H9 (cell line): Measurements from ENCODE around the gene NEBL. TPM values are rescaled to one million over a fixed set of nuclear protein-coding genes. Genes with fewer than 3 reads are reported as not detected.

Experiments
- DNase-seq: peaks from one replicate; pipeline ENCODE4 v3.0.0-alpha.2; 2017
- H2AFZ ChIP-seq: one replicate; pipeline ENCODE4 v1.6.1; 2013; ENCODE audit warnings: mild to moderate bottlenecking, low read length, control low read depth, moderate library complexity
- H2AK5ac ChIP-seq: 2 replicates; pipeline ENCODE4 v1.6.1; 2013; ENCODE audit warnings: low read length, control low read depth, mixed read lengths; ENCODE audit not compliant: insufficient read length
- H2BK120ac ChIP-seq: one replicate; pipeline ENCODE4 v1.6.1; 2013; ENCODE audit warnings: low read depth, mild to moderate bottlenecking, low read length, control low read depth, inconsistent platforms; ENCODE audit not compliant: poor library complexity, severe bottlenecking
- H2BK12ac ChIP-seq: 2 replicates; pipeline ENCODE4 v1.6.1; 2013; ENCODE audit warnings: low read length, control low read depth, mixed read lengths, low read depth; ENCODE audit not compliant: insufficient read length
- H2BK15ac ChIP-seq: 2 replicates; pipeline ENCODE4 v1.6.1; 2013; ENCODE audit warnings: low read depth, low read length, control low read depth
- H2BK20ac ChIP-seq: one replicate; pipeline ENCODE4 v1.6.1; 2013; ENCODE audit warnings: low read depth, mild to moderate bottlenecking, low read length, control low read depth, inconsistent platforms; ENCODE audit not compliant: poor library complexity, severe bottlenecking
- H2BK5ac ChIP-seq: 2 replicates; pipeline ENCODE4 v1.6.1; 2013; ENCODE audit warnings: low read length, control low read depth, mixed read lengths; ENCODE audit not compliant: insufficient read length
- H3K14ac ChIP-seq: 2 replicates; pipeline ENCODE4 v1.6.1; 2013; ENCODE audit warnings: low read length, control low read depth; ENCODE audit not compliant: insufficient read depth
- H3K18ac ChIP-seq: 2 replicates; pipeline ENCODE4 v1.6.1; 2013; ENCODE audit warnings: low read depth, mild to moderate bottlenecking, mixed read lengths, low read length, control low read depth; ENCODE audit not compliant: insufficient read length
- H3K23ac ChIP-seq: 2 replicates; pipeline ENCODE4 v1.6.1; 2013; ENCODE audit warnings: low read length, control low read depth, mixed read lengths, low read depth; ENCODE audit not compliant: insufficient read length
- H3K23me2 ChIP-seq: 2 replicates; pipeline ENCODE4 v1.6.1; 2013; ENCODE audit warnings: low read depth, mild to moderate bottlenecking, mixed read lengths, low read length, control low read depth; ENCODE audit not compliant: insufficient read length, poor library complexity, severe bottlenecking
- H3K27ac ChIP-seq: 2 replicates; pipeline ENCODE4 v1.5.1; 2013; ENCODE audit warnings: low read length, control low read depth, mixed read lengths, low read depth; ENCODE audit not compliant: insufficient read length
- H3K27me3 ChIP-seq: 2 replicates; pipeline ENCODE4 v1.6.1; 2013; ENCODE audit warnings: low read length, control low read depth, inconsistent platforms; ENCODE audit not compliant: insufficient read depth
- H3K4ac ChIP-seq: 2 replicates; pipeline ENCODE4 v1.6.1; 2013; ENCODE audit warnings: low read depth, mild to moderate bottlenecking, control low read depth, inconsistent platforms, low read length, moderate library complexity
- H3K4me1 ChIP-seq: 2 replicates; pipeline ENCODE4 v1.6.1; 2013; ENCODE audit warnings: low read length, control low read depth, inconsistent platforms; ENCODE audit not compliant: insufficient read depth
- H3K4me2 ChIP-seq: 2 replicates; pipeline ENCODE4 v1.6.1; 2013; ENCODE audit warnings: low read length, control low read depth, mixed read lengths; ENCODE audit not compliant: insufficient read length, insufficient read depth
- H3K56ac ChIP-seq: 2 replicates; pipeline ENCODE4 v1.6.1; 2013; ENCODE audit warnings: low read depth, mild to moderate bottlenecking, mixed read lengths, low read length, control low read depth; ENCODE audit not compliant: insufficient read length
- H3K79me1 ChIP-seq: 2 replicates; pipeline ENCODE4 v1.6.1; 2013; ENCODE audit warnings: low read depth, mild to moderate bottlenecking, moderate library complexity, low read length, control low read depth, inconsistent platforms; ENCODE audit not compliant: insufficient read depth, poor library complexity, severe bottlenecking
- H3K79me2 ChIP-seq: 2 replicates; pipeline ENCODE4 v1.6.1; 2013; ENCODE audit warnings: low read length, control low read depth, inconsistent platforms; ENCODE audit not compliant: insufficient read depth
- H3K9ac ChIP-seq: 2 replicates; pipeline ENCODE4 v1.6.1; 2013; ENCODE audit warnings: low read length, control low read depth, mixed read lengths; ENCODE audit not compliant: insufficient read length; ENCODE audit errors: extremely low read depth
- H3K9me3 ChIP-seq: one replicate; pipeline ENCODE4 v1.6.1; 2013; ENCODE audit warnings: low read depth, low read length, inconsistent platforms; ENCODE audit not compliant: control insufficient read depth
- H3T11ph ChIP-seq: one replicate; pipeline ENCODE4 v1.6.1; 2013; ENCODE audit warnings: mild to moderate bottlenecking, low read length, control low read depth, inconsistent platforms
- H4K20me1 ChIP-seq: one replicate; pipeline ENCODE4 v1.6.1; 2013; ENCODE audit not compliant: control insufficient read depth, insufficient read length, insufficient read depth
- H4K5ac ChIP-seq: 2 replicates; pipeline ENCODE4 v1.6.1; 2013; ENCODE audit warnings: low read depth, mild to moderate bottlenecking, mixed read lengths, low read length, control low read depth; ENCODE audit not compliant: insufficient read length
- H4K8ac ChIP-seq: replicated peaks from 2 replicates; pipeline ENCODE4 v1.6.1; 2013; ENCODE audit warnings: low read length, control low read depth, mixed read lengths, low read depth; ENCODE audit not compliant: insufficient read length
- H4K91ac ChIP-seq: 2 replicates; pipeline ENCODE4 v1.6.1; 2013; ENCODE audit warnings: low read depth, mild to moderate bottlenecking, moderate library complexity, mixed read lengths, low read length, control low read depth; ENCODE audit not compliant: insufficient read length
- H3K27ac Mint-ChIP-seq, 3 experiments: 2 replicates in 2 of 3; 3 replicates in 1 of 3; pipeline ENCODE4 v1.8.0; 2020 to 2021; ENCODE audit warnings: mixed read lengths in 3 of 3, mild to moderate bottlenecking in 1 of 3, moderate library complexity in 1 of 3
- H3K27me3 Mint-ChIP-seq: 2 replicates; pipeline ENCODE4 v1.8.0; 2021; ENCODE audit warnings: low read depth, mild to moderate bottlenecking, moderate library complexity, mixed read lengths
- H3K36me3 Mint-ChIP-seq, 3 experiments: 2 replicates in 2 of 3; 3 replicates in 1 of 3; pipeline ENCODE4 v1.8.0; 2020 to 2021; ENCODE audit warnings: low read depth in 3 of 3, mixed read lengths in 3 of 3; ENCODE audit not compliant: insufficient read depth in 1 of 3
- H3K4me1 Mint-ChIP-seq, 2 experiments: 2 replicates each; pipeline ENCODE4 v1.8.0; 2020; ENCODE audit warnings: mixed read lengths in 2 of 2
- H3K4me3 Mint-ChIP-seq, 2 experiments: 2 replicates in 1 of 2; 3 replicates in 1 of 2; pipeline ENCODE4 v1.8.0; 2020 to 2021; ENCODE audit warnings: mild to moderate bottlenecking in 2 of 2, mixed read lengths in 2 of 2, moderate library complexity in 1 of 2
- H3K9me3 Mint-ChIP-seq, 2 experiments: 2 replicates in 1 of 2; 3 replicates in 1 of 2; pipeline ENCODE4 v1.8.0; 2020; ENCODE audit warnings: mild to moderate bottlenecking in 2 of 2, mixed read lengths in 2 of 2, moderate library complexity in 1 of 2
- WGBS: extraction: QIAGEN DNeasy Blood & Tissue Kit; methylation state at CpG from one replicate; pipeline ENCODE4 v1.1.7; 2013; ENCODE audit warnings: missing lambda C conversion rate, low lambda C conversion rate, mixed read lengths; ENCODE audit not compliant: insufficient read length; ENCODE audit errors: extremely low coverage; 5-methylcytosine and 5-hydroxymethylcytosine counted together
- total RNA-seq: library from RNA; stranded (reverse); gene quantifications from 2 replicates; pipeline ENCODE4 v1.2.1, GENCODE V29; 2021
- TF ChIP-seq, protein P1 (sequence below): fragments of 200-600 bp; sonication (generic); conservative IDR thresholded peaks from 3 replicates; pipeline ENCODE4 v1.8.0; 2021; ENCODE audit warnings: antibody characterized with exemption, mild to moderate bottlenecking

The NEBL gene
- total RNA-seq, 1 experiment from 2014 or later, result 20.9 TPM

DNA sequence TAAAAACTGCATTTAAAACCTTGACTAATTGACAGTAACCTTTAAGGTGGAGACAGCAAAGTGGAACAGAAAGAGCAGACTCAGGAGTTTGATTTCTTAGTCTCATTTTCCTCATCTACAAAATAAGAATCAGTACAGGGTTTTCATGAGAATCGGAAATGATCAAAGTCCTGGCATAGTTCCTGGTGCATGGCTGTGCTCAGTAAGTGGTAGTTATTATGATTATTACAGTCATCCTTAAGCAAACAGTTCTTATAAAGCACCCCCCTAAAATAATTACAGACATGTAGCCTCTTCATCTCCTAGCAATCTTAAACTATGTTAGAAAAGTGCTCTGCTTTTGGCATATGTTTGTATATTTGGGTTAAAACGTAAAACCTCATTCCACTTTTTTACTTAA lies 18.0 kb downstream of the NEBL start:
- Histone ChIP-seq H2BK15ac (no peak overlapping the region), H3T11ph (no peak overlapping the region), H3K23ac (no peak overlapping the region), H3K14ac (no peak overlapping the region), H3K9ac (no peak overlapping the region), H3K27ac (no peak overlapping the region), H4K20me1 (no peaks in the 10 kb centered on the region), H3K56ac (no peak overlapping the region), H3K79me1 (no peaks in the 10 kb centered on the region), H3K4me1 (no peaks in the 10 kb centered on the region), H2AFZ (no peak overlapping the region), H4K5ac (no peak overlapping the region), H3K4ac (no peak overlapping the region), H3K4me2 (no peak overlapping the region), H4K8ac (no peak overlapping the region), H2BK20ac (no peak overlapping the region), H2BK12ac (no peak overlapping the region), H4K91ac (no peak overlapping the region), H3K18ac (no peak overlapping the region), H2AK5ac (no peak overlapping the region), H3K79me2 (no peaks in the 10 kb centered on the region), H2BK120ac (no peak overlapping the region), H3K9me3 (no peaks in the 10 kb centered on the region), H2BK5ac (no peak overlapping the region), H3K27me3 (no peaks in the 10 kb centered on the region), H3K23me2 (no peaks in the 10 kb centered on the region)
- Mint-ChIP-seq H3K36me3 (no peaks in the 10 kb centered on the region), H3K27ac (no peak overlapping the region; a peak in 1 of 7 replicates), H3K4me1 (no peaks in the 10 kb centered on the region), H3K4me3 (no peak overlapping the region), H3K27me3 (no peaks in the 10 kb centered on the region), H3K9me3 (no peaks in the 10 kb centered on the region)
- WGBS, result no CpG with 5 or more reads among the region's 2 CpGs
- TF ChIP-seq, protein P1, sequence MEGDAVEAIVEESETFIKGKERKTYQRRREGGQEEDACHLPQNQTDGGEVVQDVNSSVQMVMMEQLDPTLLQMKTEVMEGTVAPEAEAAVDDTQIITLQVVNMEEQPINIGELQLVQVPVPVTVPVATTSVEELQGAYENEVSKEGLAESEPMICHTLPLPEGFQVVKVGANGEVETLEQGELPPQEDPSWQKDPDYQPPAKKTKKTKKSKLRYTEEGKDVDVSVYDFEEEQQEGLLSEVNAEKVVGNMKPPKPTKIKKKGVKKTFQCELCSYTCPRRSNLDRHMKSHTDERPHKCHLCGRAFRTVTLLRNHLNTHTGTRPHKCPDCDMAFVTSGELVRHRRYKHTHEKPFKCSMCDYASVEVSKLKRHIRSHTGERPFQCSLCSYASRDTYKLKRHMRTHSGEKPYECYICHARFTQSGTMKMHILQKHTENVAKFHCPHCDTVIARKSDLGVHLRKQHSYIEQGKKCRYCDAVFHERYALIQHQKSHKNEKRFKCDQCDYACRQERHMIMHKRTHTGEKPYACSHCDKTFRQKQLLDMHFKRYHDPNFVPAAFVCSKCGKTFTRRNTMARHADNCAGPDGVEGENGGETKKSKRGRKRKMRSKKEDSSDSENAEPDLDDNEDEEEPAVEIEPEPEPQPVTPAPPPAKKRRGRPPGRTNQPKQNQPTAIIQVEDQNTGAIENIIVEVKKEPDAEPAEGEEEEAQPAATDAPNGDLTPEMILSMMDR, result no peak
- DNase-seq, result no peak
